Measurements from ENCODE around the gene ATAD5. TPM values are rescaled to one million over a fixed set of nuclear protein-coding genes. Genes with fewer than 3 reads are reported as not detected.
A peak's percentile ranks its signal among the peaks of the same experiment; 100 is the strongest.
"Not testable (repeated sequence)": the region's sequence is repeated elsewhere in the genome, so short reads cannot be mapped to it uniquely, and the experiment has no call there.

Gene ATAD5
- total RNA-seq, 1 donor from 2014 or later: 2.6 TPM

- Histone ChIP-seq H3K27ac (ENCODE audit: low read depth, low read length) (no peak overlapping the region), H3K27me3 (ENCODE audit: control insufficient read depth in 3 of 3, insufficient read depth in 3 of 3, low read length in 3 of 3) (no peaks in the 10 kb centered on the region), H3K9ac (ENCODE audit: low read depth in 1 of 3, low read length in 3 of 3) (no peak overlapping the region), H3K4me3 (ENCODE audit: low read length in 3 of 3) (no peak overlapping the region), H3K36me3 (ENCODE audit: control insufficient read depth in 3 of 3, insufficient read depth in 3 of 3, low read length in 3 of 3) (peaks cover 4 to 11% (median 4%) of the 10 kb centered on the region in 3 donors), H3K4me1 (ENCODE audit: control insufficient read depth in 3 of 3, insufficient read depth in 3 of 3, low read length in 3 of 3) (no peaks in the 10 kb centered on the region), H3K9me3 (ENCODE audit: control insufficient read depth in 3 of 3, low read length in 3 of 3) (no peaks in the 10 kb centered on the region)
Measured at GRCh38 chr17:30805944-30806456, 25.8 kb upstream of the ATAD5 start.

- H3K9me3 ChIP-seq (ENCODE audit: control insufficient read depth in 3 of 3, low read length in 3 of 3): no peaks in the 10 kb centered on the region
- H3K27ac ChIP-seq (ENCODE audit: low read depth, low read length): no peak overlapping the region
- peaks cover 0 to 8% (median 4%) of the 10 kb centered on the region in 3 donors for H3K36me3 ChIP-seq (ENCODE audit: control insufficient read depth in 3 of 3, insufficient read depth in 3 of 3, low read length in 3 of 3)
- H3K9ac ChIP-seq (ENCODE audit: low read depth in 1 of 3, low read length in 3 of 3): no peak overlapping the region
- H3K4me3 ChIP-seq (ENCODE audit: low read length in 3 of 3): no peak overlapping the region
- H3K4me1 ChIP-seq (ENCODE audit: control insufficient read depth in 3 of 3, insufficient read depth in 3 of 3, low read length in 3 of 3): peaks cover 0 to 6% (median 4%) of the 10 kb centered on the region in 3 donors
- no peaks in the 10 kb centered on the region for H3K27me3 ChIP-seq (ENCODE audit: control insufficient read depth in 3 of 3, insufficient read depth in 3 of 3, low read length in 3 of 3)
Measured at GRCh38 chr17:30807896-30808295, 23.9 kb upstream of the ATAD5 start.

DNA sequence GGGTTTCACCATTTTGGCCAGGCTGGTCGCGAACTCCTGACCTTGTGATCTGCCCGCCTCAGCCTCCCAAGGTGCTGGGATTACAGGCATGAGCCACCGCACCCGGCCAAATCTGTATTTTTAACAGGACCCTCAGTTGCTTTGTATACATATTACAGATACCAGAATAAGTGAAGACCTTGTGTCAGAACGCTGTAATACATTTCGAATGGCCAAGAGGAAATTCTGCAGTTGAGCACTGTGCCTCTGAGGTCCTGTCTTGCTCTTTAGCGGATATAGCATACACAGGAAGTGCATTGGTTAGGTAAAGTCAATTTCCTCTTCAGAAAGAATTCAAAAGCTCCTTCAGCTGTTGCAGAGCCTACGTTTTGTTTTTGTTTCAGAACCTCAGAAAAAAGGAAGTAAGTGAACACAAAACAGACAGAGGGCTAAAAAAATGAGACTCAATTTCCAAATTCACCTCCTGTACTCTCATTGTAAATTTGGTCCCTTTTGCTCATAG is 22.9 kb upstream of the ATAD5 start:
- Histone ChIP-seq H3K36me3 (ENCODE audit: control insufficient read depth in 3 of 3, insufficient read depth in 3 of 3, low read length in 3 of 3) (peaks cover 0 to under 1% (median under 1%) of the 10 kb centered on the region in 3 donors), H3K4me1 (ENCODE audit: control insufficient read depth in 3 of 3, insufficient read depth in 3 of 3, low read length in 3 of 3) (peaks cover 0 to 6% (median 4%) of the 10 kb centered on the region in 3 donors), H3K27ac (ENCODE audit: low read depth, low read length) (no peak overlapping the region), H3K9me3 (ENCODE audit: control insufficient read depth in 3 of 3, low read length in 3 of 3) (no peaks in the 10 kb centered on the region), H3K4me3 (ENCODE audit: low read length in 3 of 3) (no peak overlapping the region), H3K9ac (ENCODE audit: low read depth in 1 of 3, low read length in 3 of 3) (no peak overlapping the region), H3K27me3 (ENCODE audit: control insufficient read depth in 3 of 3, insufficient read depth in 3 of 3, low read length in 3 of 3) (no peaks in the 10 kb centered on the region)

DNA sequence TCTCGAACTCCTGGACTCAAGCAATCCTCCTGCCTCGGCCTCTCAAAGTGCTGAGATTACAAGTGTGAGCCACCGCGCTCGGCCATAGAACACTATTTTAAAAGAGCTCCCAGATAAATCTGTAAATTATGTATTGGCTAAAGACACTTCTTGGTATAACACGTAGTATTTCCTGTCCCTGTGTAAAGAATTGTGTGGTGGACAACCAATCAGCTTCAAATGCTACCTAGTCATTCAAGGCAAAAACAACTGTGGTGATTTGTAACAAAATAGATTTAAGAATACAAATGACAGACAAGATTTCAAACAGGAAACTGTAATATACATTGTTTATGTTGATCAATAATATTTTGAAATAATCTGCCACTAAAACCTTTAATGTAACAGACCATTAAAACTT is 21.9 kb upstream of the ATAD5 start:
- no peak overlapping the region for H3K27ac ChIP-seq (ENCODE audit: low read depth, low read length)
- peaks cover 0 to 6% (median 4%) of the 10 kb centered on the region in 3 donors for H3K4me1 ChIP-seq (ENCODE audit: control insufficient read depth in 3 of 3, insufficient read depth in 3 of 3, low read length in 3 of 3)
- no peaks in the 10 kb centered on the region for H3K36me3 ChIP-seq (ENCODE audit: control insufficient read depth in 3 of 3, insufficient read depth in 3 of 3, low read length in 3 of 3)

GRCh38 chr17:30812218-30813177 is 19.3 kb upstream of the ATAD5 start:
- peak overlapping the region in 1 of 3 donors; percentile 14 for H3K9ac ChIP-seq (ENCODE audit: low read depth in 1 of 3, low read length in 3 of 3)
- no peak overlapping the region for H3K4me3 ChIP-seq (ENCODE audit: low read length in 3 of 3)
- H3K27ac ChIP-seq (ENCODE audit: low read depth, low read length): no peak overlapping the region
- no peaks in the 10 kb centered on the region for H3K27me3 ChIP-seq (ENCODE audit: control insufficient read depth in 3 of 3, insufficient read depth in 3 of 3, low read length in 3 of 3)
- H3K36me3 ChIP-seq (ENCODE audit: control insufficient read depth in 3 of 3, insufficient read depth in 3 of 3, low read length in 3 of 3): no peaks in the 10 kb centered on the region
- peaks cover 0 to 6% (median 4%) of the 10 kb centered on the region in 3 donors for H3K4me1 ChIP-seq (ENCODE audit: control insufficient read depth in 3 of 3, insufficient read depth in 3 of 3, low read length in 3 of 3)
- no peaks in the 10 kb centered on the region for H3K9me3 ChIP-seq (ENCODE audit: control insufficient read depth in 3 of 3, low read length in 3 of 3)

More for the DNA sequence above, 21.9 kb upstream of the ATAD5 start:
- Histone ChIP-seq H3K9ac (ENCODE audit: low read depth in 1 of 3, low read length in 3 of 3) (no peak overlapping the region), H3K4me3 (ENCODE audit: low read length in 3 of 3) (no peak overlapping the region), H3K27me3 (ENCODE audit: control insufficient read depth in 3 of 3, insufficient read depth in 3 of 3, low read length in 3 of 3) (no peaks in the 10 kb centered on the region), H3K9me3 (ENCODE audit: control insufficient read depth in 3 of 3, low read length in 3 of 3) (no peaks in the 10 kb centered on the region)

GRCh38 chr17:30814236-30814635 is 17.5 kb upstream of the ATAD5 start:
- not testable (repeated sequence) for H3K4me3 ChIP-seq (ENCODE audit: low read length in 3 of 3); H3K27me3 ChIP-seq (ENCODE audit: control insufficient read depth in 3 of 3, insufficient read depth in 3 of 3, low read length in 3 of 3); H3K9me3 ChIP-seq (ENCODE audit: control insufficient read depth in 3 of 3, low read length in 3 of 3); H3K27ac ChIP-seq (ENCODE audit: low read depth, low read length); H3K4me1 ChIP-seq (ENCODE audit: control insufficient read depth in 3 of 3, insufficient read depth in 3 of 3, low read length in 3 of 3); H3K9ac ChIP-seq (ENCODE audit: low read depth in 1 of 3, low read length in 3 of 3); H3K36me3 ChIP-seq (ENCODE audit: control insufficient read depth in 3 of 3, insufficient read depth in 3 of 3, low read length in 3 of 3)

DNA sequence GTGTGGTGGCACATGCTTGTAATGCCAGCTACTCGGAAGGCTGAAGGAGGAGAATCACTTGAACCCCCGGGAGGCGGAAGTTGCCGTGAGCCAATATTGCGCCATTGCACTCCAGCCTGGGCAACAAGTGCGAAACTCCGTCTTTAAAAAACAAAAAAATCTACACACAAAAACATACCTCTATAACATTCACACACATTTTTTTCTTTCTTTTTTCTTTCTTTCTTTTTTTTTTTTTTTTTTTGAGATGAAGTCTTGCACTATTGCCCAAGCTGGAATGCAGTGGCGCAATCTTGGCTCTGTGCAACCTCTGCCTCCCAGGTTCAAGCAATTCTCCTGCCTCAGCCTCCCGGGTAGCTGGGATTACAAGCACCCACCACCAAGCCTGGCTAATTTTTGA is 16.9 kb upstream of the ATAD5 start:
- H3K9me3 ChIP-seq (ENCODE audit: control insufficient read depth in 3 of 3, low read length in 3 of 3); H3K4me3 ChIP-seq (ENCODE audit: low read length in 3 of 3); H3K9ac ChIP-seq (ENCODE audit: low read depth in 1 of 3, low read length in 3 of 3); H3K27me3 ChIP-seq (ENCODE audit: control insufficient read depth in 3 of 3, insufficient read depth in 3 of 3, low read length in 3 of 3); H3K36me3 ChIP-seq (ENCODE audit: control insufficient read depth in 3 of 3, insufficient read depth in 3 of 3, low read length in 3 of 3); H3K4me1 ChIP-seq (ENCODE audit: control insufficient read depth in 3 of 3, insufficient read depth in 3 of 3, low read length in 3 of 3); H3K27ac ChIP-seq (ENCODE audit: low read depth, low read length): not testable (repeated sequence)

DNA sequence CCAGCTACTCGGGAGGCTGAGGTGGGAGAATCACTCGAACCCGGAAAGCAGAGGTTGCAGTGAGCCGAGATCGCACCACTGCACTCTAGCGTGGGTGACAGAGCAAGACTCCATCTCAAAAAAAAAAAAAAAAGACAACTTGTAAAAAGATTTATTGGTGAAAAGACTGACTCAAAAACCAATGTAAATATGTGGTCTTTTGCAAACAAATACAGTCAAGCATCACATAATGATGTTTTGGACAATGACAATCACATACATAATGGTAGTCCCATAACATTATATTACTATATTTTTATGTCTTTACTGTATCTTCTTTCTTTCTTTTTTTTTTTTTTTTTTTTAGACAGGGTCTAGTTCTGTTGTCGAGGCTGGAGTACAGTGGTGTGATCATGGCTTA is 15.6 kb upstream of the ATAD5 start:
- H3K27me3 ChIP-seq (ENCODE audit: control insufficient read depth in 3 of 3, insufficient read depth in 3 of 3, low read length in 3 of 3): no peaks in the 10 kb centered on the region
- no peak overlapping the region for H3K9ac ChIP-seq (ENCODE audit: low read depth in 1 of 3, low read length in 3 of 3)
- no peak overlapping the region for H3K4me3 ChIP-seq (ENCODE audit: low read length in 3 of 3)
- peaks cover 0 to 6% (median 4%) of the 10 kb centered on the region in 3 donors for H3K4me1 ChIP-seq (ENCODE audit: control insufficient read depth in 3 of 3, insufficient read depth in 3 of 3, low read length in 3 of 3)
- no peaks in the 10 kb centered on the region for H3K9me3 ChIP-seq (ENCODE audit: control insufficient read depth in 3 of 3, low read length in 3 of 3)
- no peak overlapping the region for H3K27ac ChIP-seq (ENCODE audit: low read depth, low read length)
- H3K36me3 ChIP-seq (ENCODE audit: control insufficient read depth in 3 of 3, insufficient read depth in 3 of 3, low read length in 3 of 3): no peaks in the 10 kb centered on the region

GRCh38 chr17:30819971-30820705 is 11.6 kb upstream of the ATAD5 start:
- Histone ChIP-seq H3K27me3 (ENCODE audit: control insufficient read depth in 3 of 3, insufficient read depth in 3 of 3, low read length in 3 of 3) (no peaks in the 10 kb centered on the region), H3K4me1 (ENCODE audit: control insufficient read depth in 3 of 3, insufficient read depth in 3 of 3, low read length in 3 of 3) (peaks cover 4 to 9% (median 6%) of the 10 kb centered on the region in 3 donors), H3K9ac (ENCODE audit: low read depth in 1 of 3, low read length in 3 of 3) (peak overlapping the region in 1 of 3 donors; percentile 4), H3K9me3 (ENCODE audit: control insufficient read depth in 3 of 3, low read length in 3 of 3) (no peaks in the 10 kb centered on the region), H3K36me3 (ENCODE audit: control insufficient read depth in 3 of 3, insufficient read depth in 3 of 3, low read length in 3 of 3) (no peaks in the 10 kb centered on the region), H3K4me3 (ENCODE audit: low read length in 3 of 3) (no peak overlapping the region), H3K27ac (ENCODE audit: low read depth, low read length) (no peak overlapping the region)
